GM10266 (cell line): ENCODE measurements around the gene TREX2.

Experiments used
- DNase-seq: peaks from one replicate; pipeline ENCODE4 v3.0.0; 2012; ENCODE audit errors: extremely low spot score
- TF ChIP-seq, protein P1 (sequence below): IDR thresholded peaks from 2 replicates; pipeline ENCODE4 v1.5.1; 2012; ENCODE audit warnings: mild to moderate bottlenecking, low read depth; ENCODE audit not compliant: control insufficient read depth, insufficient read depth; ENCODE audit errors: missing control alignments

Gene TREX2

GRCh38 chrX:153482376-153483015 is 36.6 kb upstream of the TREX2 start:
- TF ChIP-seq, protein P1, sequence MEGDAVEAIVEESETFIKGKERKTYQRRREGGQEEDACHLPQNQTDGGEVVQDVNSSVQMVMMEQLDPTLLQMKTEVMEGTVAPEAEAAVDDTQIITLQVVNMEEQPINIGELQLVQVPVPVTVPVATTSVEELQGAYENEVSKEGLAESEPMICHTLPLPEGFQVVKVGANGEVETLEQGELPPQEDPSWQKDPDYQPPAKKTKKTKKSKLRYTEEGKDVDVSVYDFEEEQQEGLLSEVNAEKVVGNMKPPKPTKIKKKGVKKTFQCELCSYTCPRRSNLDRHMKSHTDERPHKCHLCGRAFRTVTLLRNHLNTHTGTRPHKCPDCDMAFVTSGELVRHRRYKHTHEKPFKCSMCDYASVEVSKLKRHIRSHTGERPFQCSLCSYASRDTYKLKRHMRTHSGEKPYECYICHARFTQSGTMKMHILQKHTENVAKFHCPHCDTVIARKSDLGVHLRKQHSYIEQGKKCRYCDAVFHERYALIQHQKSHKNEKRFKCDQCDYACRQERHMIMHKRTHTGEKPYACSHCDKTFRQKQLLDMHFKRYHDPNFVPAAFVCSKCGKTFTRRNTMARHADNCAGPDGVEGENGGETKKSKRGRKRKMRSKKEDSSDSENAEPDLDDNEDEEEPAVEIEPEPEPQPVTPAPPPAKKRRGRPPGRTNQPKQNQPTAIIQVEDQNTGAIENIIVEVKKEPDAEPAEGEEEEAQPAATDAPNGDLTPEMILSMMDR: no peak
- no peak for DNase-seq

DNA sequence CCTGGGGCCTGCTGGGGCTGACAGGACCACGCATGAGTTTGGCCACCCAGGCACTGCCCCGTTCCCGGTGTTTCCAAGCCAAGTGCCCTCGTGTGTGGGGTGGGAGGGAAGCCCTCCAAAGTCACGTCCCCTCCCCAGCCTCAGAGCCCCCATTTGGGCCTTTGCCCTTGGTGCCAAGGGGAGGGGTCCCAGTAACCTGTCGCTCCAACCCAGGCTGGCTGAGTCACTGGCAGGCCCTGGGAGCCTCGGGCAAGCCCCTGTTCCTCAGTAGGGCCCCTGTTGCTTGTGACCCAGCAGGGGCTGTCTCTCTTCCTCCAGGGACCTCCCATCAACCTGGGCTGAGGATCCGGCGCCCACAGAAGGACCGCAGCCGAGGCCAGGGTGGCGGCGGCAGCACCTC is 35.2 kb upstream of the TREX2 start:
- DNase-seq: no peak
- TF ChIP-seq, protein P1: no peak

- TF ChIP-seq, protein P1: no peak
- DNase-seq: no peak
Measured at GRCh38 chrX:153478746-153479145, 32.9 kb upstream of the TREX2 start.

- TF ChIP-seq, protein P1: no peak
- no peak for DNase-seq
Measured at GRCh38 chrX:153477901-153478300, 32.0 kb upstream of the TREX2 start.

- no peak for DNase-seq
- TF ChIP-seq, protein P1: no peak
Measured at GRCh38 chrX:153477364-153477857, 31.6 kb upstream of the TREX2 start.

DNA sequence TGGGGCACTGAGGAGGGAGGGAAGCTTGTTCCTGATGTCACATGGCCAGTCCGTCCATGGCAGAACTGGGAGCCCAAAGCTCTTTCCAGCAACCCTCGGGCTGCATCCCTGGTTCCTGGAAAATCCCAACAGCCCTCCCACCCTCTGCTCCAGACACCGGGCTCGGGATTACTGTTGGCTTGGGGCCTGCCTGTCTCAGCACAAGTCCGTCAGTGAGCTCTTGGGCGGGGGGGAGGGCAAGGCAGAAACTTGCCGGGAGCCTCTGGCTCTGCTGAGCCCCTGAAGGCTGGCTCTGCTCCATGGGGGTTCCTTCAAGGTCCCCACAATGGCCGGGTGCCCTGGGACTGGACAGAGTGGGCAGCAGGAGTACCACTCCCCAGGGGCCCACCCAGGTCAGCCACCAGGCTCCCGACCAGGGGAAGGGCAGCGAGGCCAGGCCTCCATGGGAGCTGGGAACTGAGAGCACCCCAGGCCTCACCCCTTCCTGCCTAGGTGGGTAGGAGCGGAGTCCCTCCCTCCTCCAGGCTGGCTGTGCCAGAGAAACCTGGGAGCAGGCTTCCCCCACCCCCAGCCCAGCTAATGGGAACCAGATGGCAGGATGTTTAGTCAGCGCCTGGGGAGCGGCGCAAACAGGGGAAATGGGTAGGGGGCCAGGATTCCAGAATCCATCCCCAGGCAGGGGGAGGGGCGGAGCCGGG is 31.0 kb upstream of the TREX2 start:
- no peak for DNase-seq
- TF ChIP-seq, protein P1: no peak

DNA sequence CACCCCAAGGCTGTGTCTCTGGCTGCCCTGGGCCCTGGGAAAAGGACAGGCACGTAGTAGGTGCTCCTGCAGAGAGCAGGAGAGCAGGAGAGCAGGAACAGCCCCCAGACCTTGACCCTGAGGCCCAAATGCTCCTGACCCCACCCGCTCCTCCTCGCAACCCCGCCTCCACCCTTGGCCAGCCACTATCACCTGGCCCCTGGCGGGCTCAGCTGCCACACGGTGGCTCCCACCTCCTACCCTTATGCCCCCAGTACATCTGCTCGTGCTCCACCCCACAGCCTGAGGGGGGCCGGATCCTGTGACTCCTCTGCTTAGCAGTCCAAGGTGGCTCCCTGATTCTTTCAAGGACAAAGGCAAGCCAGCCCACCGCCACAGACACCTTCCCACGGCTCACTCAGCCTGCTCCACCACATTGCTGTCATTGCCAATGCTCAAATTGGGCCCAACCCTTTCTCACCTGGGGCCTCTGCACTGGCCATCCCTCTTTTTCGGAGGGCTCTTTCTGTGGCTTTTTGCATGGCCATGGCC is 30.0 kb upstream of the TREX2 start:
- DNase-seq: no peak
- TF ChIP-seq, protein P1: no peak
